OCI-LY1 (cell line): ENCODE measurements around the gene CARD11.

ENCODE experiments used
- H2AFZ ChIP-seq: fragments of 200-600 bp; sonication (generic), shearing (Covaris generic); 2 replicates; pipeline ENCODE4 v1.6.0; 2014; ENCODE audit warnings: antibody characterized with exemption, mild to moderate bottlenecking, low read length
- H3F3A ChIP-seq: fragments of 200-600 bp; sonication (generic), shearing (Covaris generic); 2 replicates; pipeline ENCODE4 v1.6.0; 2014; ENCODE audit warnings: mild to moderate bottlenecking, antibody characterized with exemption, low read length, moderate library complexity; ENCODE audit not compliant: insufficient read depth
- H3K27ac ChIP-seq: fragments of 200-600 bp; sonication (generic); 2 replicates; pipeline ENCODE4 v1.5.1; 2014; ENCODE audit warnings: low read length, mixed run types, mild to moderate bottlenecking, low read depth; ENCODE audit not compliant: poor library complexity, severe bottlenecking
- H3K27me3 ChIP-seq: fragments of 200-600 bp; sonication (generic); 2 replicates; pipeline ENCODE4 v1.6.0; 2014; ENCODE audit warnings: antibody characterized with exemption, mild to moderate bottlenecking, low read length, moderate library complexity; ENCODE audit not compliant: insufficient read depth
- H3K36me3 ChIP-seq: fragments of 200-600 bp; sonication (generic); 2 replicates; pipeline ENCODE4 v1.6.1; 2014; ENCODE audit warnings: mild to moderate bottlenecking, antibody characterized with exemption, low read length, moderate library complexity, mixed read lengths; ENCODE audit not compliant: insufficient read depth
- H3K4me1 ChIP-seq: fragments of 200-600 bp; sonication (generic); 2 replicates; pipeline ENCODE4 v1.5.1; 2014; ENCODE audit warnings: mild to moderate bottlenecking, low read length, moderate library complexity; ENCODE audit not compliant: insufficient read depth, severe bottlenecking
- H3K4me2 ChIP-seq: fragments of 200-600 bp; sonication (generic), shearing (Covaris generic); 2 replicates; pipeline ENCODE4 v1.6.1; 2014; ENCODE audit warnings: low read length
- H3K4me3 ChIP-seq: fragments of 200-600 bp; sonication (generic); 2 replicates; pipeline ENCODE4 v1.5.1; 2014; ENCODE audit warnings: low read length, low read depth, mild to moderate bottlenecking, mixed read lengths; ENCODE audit not compliant: poor library complexity, severe bottlenecking
- H3K79me2 ChIP-seq: fragments of 200-600 bp; shearing (Covaris generic); 2 replicates; pipeline ENCODE4 v1.6.1; 2016; ENCODE audit warnings: mixed run types, low read length, mixed read lengths; ENCODE audit not compliant: insufficient read depth
- H3K9ac ChIP-seq: fragments of 200-600 bp; sonication (generic), shearing (Covaris generic); 2 replicates; pipeline ENCODE4 v1.6.1; 2014; ENCODE audit warnings: mild to moderate bottlenecking, low read length, mixed read lengths
- H3K9me2 ChIP-seq: fragments of 200-600 bp; sonication (generic), shearing (Covaris generic); 2 replicates; pipeline ENCODE4 v1.6.1; 2014; ENCODE audit warnings: low read depth, mild to moderate bottlenecking, low read length, mixed read lengths
- H3K9me3 ChIP-seq: fragments of 200-600 bp; shearing (Covaris generic); 2 replicates; pipeline ENCODE4 v1.6.1; 2014; ENCODE audit warnings: low read length, mixed read lengths
- H4K20me1 ChIP-seq: fragments of 200-600 bp; sonication (generic), shearing (Covaris generic); 2 replicates; pipeline ENCODE4 v1.6.0; 2016; ENCODE audit warnings: mild to moderate bottlenecking, low read length; ENCODE audit not compliant: insufficient read depth
- CTCF ChIP-seq: fragments of 200-600 bp; sonication (generic), shearing (Covaris generic); IDR thresholded peaks from 2 replicates; pipeline ENCODE4 v1.5.1; 2017; ENCODE audit warnings: mild to moderate bottlenecking, antibody characterized with exemption, low read length, moderate library complexity, mixed read lengths
- EZH2 ChIP-seq: fragments of 200-600 bp; sonication (generic), shearing (Covaris generic); IDR thresholded peaks from 2 replicates; pipeline ENCODE4 v1.8.0; 2017; ENCODE audit warnings: borderline replicate concordance, mixed run types, mild to moderate bottlenecking, antibody characterized with exemption, low read length, moderate library complexity, mixed read lengths

CARD11 gene

GRCh38 chr7:2908103-2908683, 135.5 kb downstream of the CARD11 start:
- no peaks in the 10 kb centered on the region for H3K79me2 ChIP-seq
- H2AFZ ChIP-seq: no peak overlapping the region
- no peaks in the 10 kb centered on the region for H4K20me1 ChIP-seq
- no peaks in the 10 kb centered on the region for H3K9me3 ChIP-seq
- H3K9me2 ChIP-seq: no peaks in the 10 kb centered on the region
- peaks cover 39% of the 10 kb centered on the region for H3K36me3 ChIP-seq
- no peak overlapping the region for H3K4me3 ChIP-seq
- H3F3A ChIP-seq: no peaks in the 10 kb centered on the region
- H3K4me1 ChIP-seq: peaks cover 51% of the 10 kb centered on the region
- H3K27ac ChIP-seq: peak overlapping the region; percentile 94
- TF ChIP-seq EZH2 (no peak), CTCF (no peak)
- peak overlapping the region; percentile 50 for H3K4me2 ChIP-seq
- H3K9ac ChIP-seq: peak overlapping the region; percentile 25; the same call in 1 of the 2 replicates
- no peaks in the 10 kb centered on the region for H3K27me3 ChIP-seq

- Histone ChIP-seq H3K4me1 (peaks cover 51% of the 10 kb centered on the region), H3K79me2 (no peaks in the 10 kb centered on the region), H3K27ac (peak overlapping the region; percentile 58), H2AFZ (no peak overlapping the region), H3K4me2 (no peak overlapping the region), H3K9me3 (no peaks in the 10 kb centered on the region), H3F3A (no peaks in the 10 kb centered on the region), H3K9ac (no peak overlapping the region), H3K36me3 (peaks cover 39% of the 10 kb centered on the region), H3K9me2 (no peaks in the 10 kb centered on the region), H3K4me3 (no peak overlapping the region), H3K27me3 (no peaks in the 10 kb centered on the region), H4K20me1 (no peaks in the 10 kb centered on the region)
- TF ChIP-seq EZH2: no peak
- no peak for TF ChIP-seq CTCF
Observed at GRCh38 chr7:2906197-2906931, 137.3 kb downstream of the CARD11 start.

GRCh38 chr7:2905500-2905899, 138.2 kb downstream of the CARD11 start:
- no peak for TF ChIP-seq CTCF
- no peak for TF ChIP-seq EZH2
- no peak overlapping the region for H2AFZ ChIP-seq
- no peak overlapping the region for H3K4me2 ChIP-seq
- peaks cover 39% of the 10 kb centered on the region for H3K36me3 ChIP-seq
- no peak overlapping the region for H3K4me3 ChIP-seq
- peaks cover 44% of the 10 kb centered on the region for H3K4me1 ChIP-seq
- no peaks in the 10 kb centered on the region for H3K9me3 ChIP-seq
- no peak overlapping the region for H3K9ac ChIP-seq
- H3K27ac ChIP-seq: peak overlapping the region; percentile 58
- H3K79me2 ChIP-seq: no peaks in the 10 kb centered on the region
- H4K20me1 ChIP-seq: no peaks in the 10 kb centered on the region
- no peaks in the 10 kb centered on the region for H3K9me2 ChIP-seq
- no peaks in the 10 kb centered on the region for H3F3A ChIP-seq
- H3K27me3 ChIP-seq: no peaks in the 10 kb centered on the region
